Measurements from ENCODE around the gene CD8B.
A peak's percentile ranks its signal among the peaks of the same experiment; 100 is the strongest.

Gene CD8B

GRCh38 chr2:86788165-86788564 lies 73.5 kb downstream of the CD8B start:
- Histone ChIP-seq H3K4me3 (ENCODE audit: low read length in 2 of 2) (no peak overlapping the region), H3K27ac (ENCODE audit: low read depth in 2 of 2, low read length in 2 of 2) (no peak overlapping the region), H3K4me1 (ENCODE audit: control insufficient read depth in 2 of 2, insufficient read depth in 2 of 2, low read length in 2 of 2) (peaks cover 0 to 13% of the 10 kb centered on the region in 2 donors), H3K27me3 (ENCODE audit: control insufficient read depth in 2 of 2, insufficient read depth in 2 of 2, low read length in 2 of 2) (peaks cover 31 to 38% of the 10 kb centered on the region in 2 donors), H3K9ac (ENCODE audit: low read depth in 1 of 2, low read length in 2 of 2) (no peak overlapping the region), H3K9me3 (ENCODE audit: control insufficient read depth in 2 of 2, low read length in 2 of 2) (no peaks in the 10 kb centered on the region), H3K36me3 (ENCODE audit: control insufficient read depth in 2 of 2, insufficient read depth in 2 of 2, low read length in 2 of 2) (no peaks in the 10 kb centered on the region)

GRCh38 chr2:86787736-86788135 lies 74.0 kb downstream of the CD8B start:
- peaks cover 28 to 37% of the 10 kb centered on the region in 2 donors for H3K27me3 ChIP-seq (ENCODE audit: control insufficient read depth in 2 of 2, insufficient read depth in 2 of 2, low read length in 2 of 2)
- H3K9me3 ChIP-seq (ENCODE audit: control insufficient read depth in 2 of 2, low read length in 2 of 2), result no peaks in the 10 kb centered on the region
- no peaks in the 10 kb centered on the region for H3K36me3 ChIP-seq (ENCODE audit: control insufficient read depth in 2 of 2, insufficient read depth in 2 of 2, low read length in 2 of 2)
- peaks cover 0 to 13% of the 10 kb centered on the region in 2 donors for H3K4me1 ChIP-seq (ENCODE audit: control insufficient read depth in 2 of 2, insufficient read depth in 2 of 2, low read length in 2 of 2)
- no peak overlapping the region for H3K27ac ChIP-seq (ENCODE audit: low read depth in 2 of 2, low read length in 2 of 2)
- no peak overlapping the region for H3K9ac ChIP-seq (ENCODE audit: low read depth in 1 of 2, low read length in 2 of 2)
- no peak overlapping the region for H3K4me3 ChIP-seq (ENCODE audit: low read length in 2 of 2)

- peak overlapping the region in 1 of 2 donors; percentile 38 for H3K27ac ChIP-seq (ENCODE audit: low read depth in 2 of 2, low read length in 2 of 2)
- no peaks in the 10 kb centered on the region for H3K9me3 ChIP-seq (ENCODE audit: control insufficient read depth in 2 of 2, low read length in 2 of 2)
- H3K4me3 ChIP-seq (ENCODE audit: low read length in 2 of 2), result no peak overlapping the region
- H3K36me3 ChIP-seq (ENCODE audit: control insufficient read depth in 2 of 2, insufficient read depth in 2 of 2, low read length in 2 of 2), result no peaks in the 10 kb centered on the region
- peaks cover 0 to 10% of the 10 kb centered on the region in 2 donors for H3K4me1 ChIP-seq (ENCODE audit: control insufficient read depth in 2 of 2, insufficient read depth in 2 of 2, low read length in 2 of 2)
- no peak overlapping the region for H3K9ac ChIP-seq (ENCODE audit: low read depth in 1 of 2, low read length in 2 of 2)
- H3K27me3 ChIP-seq (ENCODE audit: control insufficient read depth in 2 of 2, insufficient read depth in 2 of 2, low read length in 2 of 2), result peaks cover 16 to 25% of the 10 kb centered on the region in 2 donors
These were observed 75.6 kb downstream of the CD8B start for GRCh38 chr2:86786001-86786536.

GRCh38 chr2:86785456-86785855 lies 76.2 kb downstream of the CD8B start:
- Histone ChIP-seq H3K9me3 (ENCODE audit: control insufficient read depth in 2 of 2, low read length in 2 of 2) (no peaks in the 10 kb centered on the region), H3K4me1 (ENCODE audit: control insufficient read depth in 2 of 2, insufficient read depth in 2 of 2, low read length in 2 of 2) (peaks cover 0 to 8% of the 10 kb centered on the region in 2 donors), H3K27me3 (ENCODE audit: control insufficient read depth in 2 of 2, insufficient read depth in 2 of 2, low read length in 2 of 2) (peaks cover 12 to 20% of the 10 kb centered on the region in 2 donors), H3K36me3 (ENCODE audit: control insufficient read depth in 2 of 2, insufficient read depth in 2 of 2, low read length in 2 of 2) (no peaks in the 10 kb centered on the region), H3K9ac (ENCODE audit: low read depth in 1 of 2, low read length in 2 of 2) (no peak overlapping the region), H3K27ac (ENCODE audit: low read depth in 2 of 2, low read length in 2 of 2) (no peak overlapping the region), H3K4me3 (ENCODE audit: low read length in 2 of 2) (no peak overlapping the region)

- H3K4me1 ChIP-seq (ENCODE audit: control insufficient read depth in 2 of 2, insufficient read depth in 2 of 2, low read length in 2 of 2), result peaks cover 0 to 4% of the 10 kb centered on the region in 2 donors
- H3K4me3 ChIP-seq (ENCODE audit: low read length in 2 of 2), result no peak overlapping the region
- H3K36me3 ChIP-seq (ENCODE audit: control insufficient read depth in 2 of 2, insufficient read depth in 2 of 2, low read length in 2 of 2), result no peaks in the 10 kb centered on the region
- no peaks in the 10 kb centered on the region for H3K9me3 ChIP-seq (ENCODE audit: control insufficient read depth in 2 of 2, low read length in 2 of 2)
- peaks cover 2 to 6% of the 10 kb centered on the region in 2 donors for H3K27me3 ChIP-seq (ENCODE audit: control insufficient read depth in 2 of 2, insufficient read depth in 2 of 2, low read length in 2 of 2)
- no peak overlapping the region for H3K27ac ChIP-seq (ENCODE audit: low read depth in 2 of 2, low read length in 2 of 2)
- no peak overlapping the region for H3K9ac ChIP-seq (ENCODE audit: low read depth in 1 of 2, low read length in 2 of 2)
These were observed 77.9 kb downstream of the CD8B start for GRCh38 chr2:86783615-86784339.

GRCh38 chr2:86782748-86783147 lies 78.9 kb downstream of the CD8B start:
- H3K4me3 ChIP-seq (ENCODE audit: low read length in 2 of 2), result no peak overlapping the region
- no peak overlapping the region for H3K9ac ChIP-seq (ENCODE audit: low read depth in 1 of 2, low read length in 2 of 2)
- H3K36me3 ChIP-seq (ENCODE audit: control insufficient read depth in 2 of 2, insufficient read depth in 2 of 2, low read length in 2 of 2), result no peaks in the 10 kb centered on the region
- peaks cover 0 to 4% of the 10 kb centered on the region in 2 donors for H3K4me1 ChIP-seq (ENCODE audit: control insufficient read depth in 2 of 2, insufficient read depth in 2 of 2, low read length in 2 of 2)
- H3K9me3 ChIP-seq (ENCODE audit: control insufficient read depth in 2 of 2, low read length in 2 of 2), result no peaks in the 10 kb centered on the region
- peaks cover 0 to 5% of the 10 kb centered on the region in 2 donors for H3K27me3 ChIP-seq (ENCODE audit: control insufficient read depth in 2 of 2, insufficient read depth in 2 of 2, low read length in 2 of 2)
- no peak overlapping the region for H3K27ac ChIP-seq (ENCODE audit: low read depth in 2 of 2, low read length in 2 of 2)

GRCh38 chr2:86781363-86781762 lies 80.3 kb downstream of the CD8B start:
- Histone ChIP-seq H3K9ac (ENCODE audit: low read depth in 1 of 2, low read length in 2 of 2) (no peak overlapping the region), H3K4me1 (ENCODE audit: control insufficient read depth in 2 of 2, insufficient read depth in 2 of 2, low read length in 2 of 2) (peaks cover 0 to 4% of the 10 kb centered on the region in 2 donors), H3K9me3 (ENCODE audit: control insufficient read depth in 2 of 2, low read length in 2 of 2) (no peaks in the 10 kb centered on the region), H3K4me3 (ENCODE audit: low read length in 2 of 2) (no peak overlapping the region), H3K36me3 (ENCODE audit: control insufficient read depth in 2 of 2, insufficient read depth in 2 of 2, low read length in 2 of 2) (peaks cover 3 to 4% of the 10 kb centered on the region in 2 donors), H3K27me3 (ENCODE audit: control insufficient read depth in 2 of 2, insufficient read depth in 2 of 2, low read length in 2 of 2) (peaks cover 0 to 5% of the 10 kb centered on the region in 2 donors), H3K27ac (ENCODE audit: low read depth in 2 of 2, low read length in 2 of 2) (no peak overlapping the region)

- peaks cover 14 to 15% of the 10 kb centered on the region in 2 donors for H3K36me3 ChIP-seq (ENCODE audit: control insufficient read depth in 2 of 2, insufficient read depth in 2 of 2, low read length in 2 of 2)
- H3K9me3 ChIP-seq (ENCODE audit: control insufficient read depth in 2 of 2, low read length in 2 of 2), result no peaks in the 10 kb centered on the region
- H3K4me3 ChIP-seq (ENCODE audit: low read length in 2 of 2), result no peak overlapping the region
These were observed 81.7 kb downstream of the CD8B start for GRCh38 chr2:86779971-86780370.

GRCh38 chr2:86778957-86779356 lies 82.7 kb downstream of the CD8B start:
- Histone ChIP-seq H3K9me3 (ENCODE audit: control insufficient read depth in 2 of 2, low read length in 2 of 2) (no peaks in the 10 kb centered on the region), H3K27ac (ENCODE audit: low read depth in 2 of 2, low read length in 2 of 2) (no peak overlapping the region), H3K36me3 (ENCODE audit: control insufficient read depth in 2 of 2, insufficient read depth in 2 of 2, low read length in 2 of 2) (peaks cover 24% of the 10 kb centered on the region in 2 donors), H3K4me1 (ENCODE audit: control insufficient read depth in 2 of 2, insufficient read depth in 2 of 2, low read length in 2 of 2) (peaks cover 0 to 4% of the 10 kb centered on the region in 2 donors), H3K4me3 (ENCODE audit: low read length in 2 of 2) (no peak overlapping the region), H3K9ac (ENCODE audit: low read depth in 1 of 2, low read length in 2 of 2) (no peak overlapping the region), H3K27me3 (ENCODE audit: control insufficient read depth in 2 of 2, insufficient read depth in 2 of 2, low read length in 2 of 2) (no peaks in the 10 kb centered on the region)

More at GRCh38 chr2:86779971-86780370, 81.7 kb downstream of the CD8B start:
- H3K27me3 ChIP-seq (ENCODE audit: control insufficient read depth in 2 of 2, insufficient read depth in 2 of 2, low read length in 2 of 2), result no peaks in the 10 kb centered on the region
- no peak overlapping the region for H3K27ac ChIP-seq (ENCODE audit: low read depth in 2 of 2, low read length in 2 of 2)
- peaks cover 0 to 4% of the 10 kb centered on the region in 2 donors for H3K4me1 ChIP-seq (ENCODE audit: control insufficient read depth in 2 of 2, insufficient read depth in 2 of 2, low read length in 2 of 2)
- H3K9ac ChIP-seq (ENCODE audit: low read depth in 1 of 2, low read length in 2 of 2), result no peak overlapping the region

- Histone ChIP-seq H3K36me3 (ENCODE audit: control insufficient read depth in 2 of 2, insufficient read depth in 2 of 2, low read length in 2 of 2) (peaks cover 40% of the 10 kb centered on the region in 2 donors), H3K4me1 (ENCODE audit: control insufficient read depth in 2 of 2, insufficient read depth in 2 of 2, low read length in 2 of 2) (no peaks in the 10 kb centered on the region), H3K9ac (ENCODE audit: low read depth in 1 of 2, low read length in 2 of 2) (no peak overlapping the region), H3K27me3 (ENCODE audit: control insufficient read depth in 2 of 2, insufficient read depth in 2 of 2, low read length in 2 of 2) (no peaks in the 10 kb centered on the region), H3K27ac (ENCODE audit: low read depth in 2 of 2, low read length in 2 of 2) (no peak overlapping the region), H3K9me3 (ENCODE audit: control insufficient read depth in 2 of 2, low read length in 2 of 2) (no peaks in the 10 kb centered on the region), H3K4me3 (ENCODE audit: low read length in 2 of 2) (no peak overlapping the region)
These were observed 85.2 kb downstream of the CD8B start for GRCh38 chr2:86776532-86776931.
